Lower leg skin (tissue), 3 donors: ENCODE data around the gene PIK3CB.

ENCODE experiments used
- CTCF ChIP-seq, 3 donors: fragments of 450-650 bp; IDR thresholded peaks; one replicate each; pipeline ENCODE4 v1.5.1; 2016; ENCODE audit warnings: antibody characterized with exemption in 3 of 3, mild to moderate bottlenecking in 3 of 3, moderate library complexity in 2 of 3
- POLR2A ChIP-seq, 2 donors: fragments of 450-650 bp; IDR thresholded peaks; one replicate each; pipeline ENCODE4 v1.6.1; 2016 to 2017; ENCODE audit warnings: antibody characterized with exemption in 2 of 2, mild to moderate bottlenecking in 1 of 2, moderate library complexity in 1 of 2

DNA sequence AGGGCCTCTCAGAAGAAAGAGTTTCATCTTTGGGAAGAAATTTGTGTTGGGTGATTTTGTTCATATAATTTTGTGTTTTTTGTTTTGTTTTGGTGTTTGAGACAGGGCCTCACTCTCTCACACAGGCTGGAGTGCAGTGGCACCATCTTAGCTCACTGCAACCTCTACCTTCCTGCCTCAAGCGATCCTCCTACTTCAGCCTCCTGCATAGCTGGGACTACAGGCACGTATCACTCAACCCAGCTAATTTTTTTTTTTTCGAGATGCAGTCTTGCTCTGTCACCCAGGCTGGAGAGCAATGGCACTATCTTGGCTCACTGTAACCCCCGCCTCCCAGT is 29.0 kb upstream of the PIK3CB start:
- TF ChIP-seq CTCF (IDR thresholded peaks at IDR 0.05) (no peak), POLR2A (IDR thresholded peaks at IDR 0.05) (no peak)
